Esophagus squamous epithelium (tissue), 5 donors: Measurements from ENCODE around the gene RNF34. TPM values are rescaled to one million over a fixed set of nuclear protein-coding genes. Genes with fewer than 3 reads are reported as not detected.
"Not testable (repeated sequence)": the region's sequence is repeated elsewhere in the genome, so short reads cannot be mapped to it uniquely, and the experiment has no call there.

Source experiments
- DNase-seq: peaks from one replicate; lab custom pipeline; 2025; lab: John Stamatoyannopoulos, UW
- H3K27ac ChIP-seq, 4 donors: fragments of 200-600 bp; sonication (generic); one replicate each; pipeline ENCODE4 v1.5.1; 2016 to 2019; ENCODE audit warnings: mild to moderate bottlenecking in 1 of 4
- H3K27me3 ChIP-seq, 4 donors: fragments of 200-600 bp; sonication (generic); 1 replicate in 3 of 4; 2 replicates in 1 of 4; pipeline versions ENCODE4 v1.5.1 to v1.6.0; 2017 to 2021; ENCODE audit warnings: antibody characterized with exemption in 1 of 4
- H3K36me3 ChIP-seq, 3 donors: fragments of 200-600 bp; sonication (generic); one replicate each; pipeline ENCODE4 v1.5.1; 2016 to 2019
- H3K4me1 ChIP-seq, 3 donors: fragments of 200-600 bp; sonication (generic); one replicate each; pipeline ENCODE4 v1.5.1; 2017 to 2019
- H3K4me3 ChIP-seq, 4 donors: fragments of 200-600 bp; sonication (generic); 1 replicate in 3 of 4; 2 replicates in 1 of 4; pipeline ENCODE4 v1.5.1; 2016 to 2019; ENCODE audit warnings: mild to moderate bottlenecking in 2 of 4, moderate library complexity in 1 of 4
- H3K9me3 ChIP-seq, 3 donors: fragments of 200-600 bp; sonication (generic); one replicate each; pipeline ENCODE4 v1.5.1; 2016 to 2019
- POLR2A ChIP-seq, 4 donors: fragments of 450-650 bp; IDR thresholded peaks; one replicate each; pipeline ENCODE4 v1.6.1; 2017; ENCODE audit warnings: antibody characterized with exemption in 4 of 4, mild to moderate bottlenecking in 4 of 4, moderate library complexity in 3 of 4
- WGBS, 2 donors: methylation state at CpG; one replicate each; pipeline ENCODE4 v1.1.5; 2018; 5-methylcytosine and 5-hydroxymethylcytosine counted together
- intact Hi-C: fragments of 100-400 bp; cut with DNase I; formaldehyde crosslinking; loops from one replicate; pipeline ENCODE4 v1.15.0; 2022
- total RNA-seq, 4 donors: library from RNA; depleted of rRNA; stranded (reverse); fragments of >200 nt; gene quantifications; one replicate each; pipeline ENCODE4 v1.1.0, GENCODE V29; 2016
- TF ChIP-seq, protein P1 (sequence below), 6 experiments: fragments of 450-650 bp in 4 of 6; fragments of 200-600 bp in 2 of 6; sonication (generic) in 2 of 6; IDR thresholded peaks; one replicate each; pipeline ENCODE4 v1.5.1; 2016 to 2019; ENCODE audit warnings: antibody characterized with exemption in 6 of 6, mild to moderate bottlenecking in 4 of 6, moderate library complexity in 4 of 6
- donor health status: DM: yes; HTN: yes; CAD: no.

Gene RNF34
- total RNA-seq, 4 donors from 2014 or later = 16.4 to 39.3 (median 31.3) TPM

DNA sequence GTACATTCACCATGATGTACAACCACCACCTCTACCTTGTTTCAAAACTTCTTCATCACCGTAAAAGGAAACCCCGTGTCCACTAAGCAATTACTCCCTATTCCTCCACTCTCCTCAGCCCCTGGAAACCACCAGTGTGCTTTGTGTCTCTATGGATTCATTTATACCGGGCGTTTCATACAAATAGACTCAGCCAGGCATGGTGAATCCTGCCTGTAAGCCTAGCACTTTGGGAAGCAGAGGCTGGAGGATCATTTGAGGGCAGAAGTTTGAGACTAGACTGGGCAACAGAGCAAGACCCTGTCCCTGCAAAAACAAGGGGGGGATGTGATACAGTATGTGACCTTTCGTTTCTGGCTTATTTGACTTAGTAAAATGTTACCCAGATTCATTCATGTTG is 21.2 kb upstream of the RNF34 start:
- Histone ChIP-seq H3K4me3 (no peak overlapping the region), H3K27ac (no peak overlapping the region), H3K27me3 (peaks cover 0 to 3% (median 0%) of the 10 kb centered on the region in 4 donors), H3K36me3 (no peaks in the 10 kb centered on the region), H3K9me3 (no peaks in the 10 kb centered on the region), H3K4me1 (no peaks in the 10 kb centered on the region)
- no peak for TF ChIP-seq POLR2A (IDR thresholded peaks at IDR 0.05)
- TF ChIP-seq, protein P1, sequence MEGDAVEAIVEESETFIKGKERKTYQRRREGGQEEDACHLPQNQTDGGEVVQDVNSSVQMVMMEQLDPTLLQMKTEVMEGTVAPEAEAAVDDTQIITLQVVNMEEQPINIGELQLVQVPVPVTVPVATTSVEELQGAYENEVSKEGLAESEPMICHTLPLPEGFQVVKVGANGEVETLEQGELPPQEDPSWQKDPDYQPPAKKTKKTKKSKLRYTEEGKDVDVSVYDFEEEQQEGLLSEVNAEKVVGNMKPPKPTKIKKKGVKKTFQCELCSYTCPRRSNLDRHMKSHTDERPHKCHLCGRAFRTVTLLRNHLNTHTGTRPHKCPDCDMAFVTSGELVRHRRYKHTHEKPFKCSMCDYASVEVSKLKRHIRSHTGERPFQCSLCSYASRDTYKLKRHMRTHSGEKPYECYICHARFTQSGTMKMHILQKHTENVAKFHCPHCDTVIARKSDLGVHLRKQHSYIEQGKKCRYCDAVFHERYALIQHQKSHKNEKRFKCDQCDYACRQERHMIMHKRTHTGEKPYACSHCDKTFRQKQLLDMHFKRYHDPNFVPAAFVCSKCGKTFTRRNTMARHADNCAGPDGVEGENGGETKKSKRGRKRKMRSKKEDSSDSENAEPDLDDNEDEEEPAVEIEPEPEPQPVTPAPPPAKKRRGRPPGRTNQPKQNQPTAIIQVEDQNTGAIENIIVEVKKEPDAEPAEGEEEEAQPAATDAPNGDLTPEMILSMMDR (IDR thresholded peaks at IDR 0.05) = no peak
- WGBS, 2 donors = 61 to 78% methylated on average over 5 of the region's 5 CpGs
- no peak for DNase-seq
- intact Hi-C loops = no loop called here

DNA sequence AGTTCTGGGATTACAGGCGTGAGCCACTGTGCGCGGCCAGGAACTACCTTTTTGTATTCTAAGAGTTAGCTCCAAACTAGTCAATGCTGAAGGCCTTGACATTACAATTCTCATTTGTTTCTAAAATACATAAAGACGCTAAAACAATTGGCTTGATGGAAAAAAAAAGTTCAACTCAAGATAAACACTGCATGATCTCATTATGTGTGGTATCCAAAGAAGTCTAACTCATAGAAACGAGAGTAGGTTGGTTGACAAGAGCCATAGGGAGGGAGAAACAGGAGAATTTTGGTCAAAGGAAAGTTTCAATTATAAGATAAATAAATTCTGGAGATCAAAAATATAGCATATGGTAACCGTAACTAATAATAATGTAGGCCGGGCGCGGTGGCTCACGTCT is 20.0 kb upstream of the RNF34 start:
- WGBS, 2 donors = 79 to 86% methylated on average over 10 of the region's 10 CpGs
- DNase-seq = no peak
- TF ChIP-seq, protein P1 (IDR thresholded peaks at IDR 0.05) = no peak
- TF ChIP-seq POLR2A (IDR thresholded peaks at IDR 0.05) = no peak
- intact Hi-C loops = no loop called here
- Histone ChIP-seq H3K36me3 (no peaks in the 10 kb centered on the region), H3K9me3 (no peaks in the 10 kb centered on the region), H3K4me3 (no peak overlapping the region), H3K4me1 (no peaks in the 10 kb centered on the region), H3K27ac (no peak overlapping the region), H3K27me3 (peaks cover 0 to 3% (median 0%) of the 10 kb centered on the region in 4 donors)

DNA sequence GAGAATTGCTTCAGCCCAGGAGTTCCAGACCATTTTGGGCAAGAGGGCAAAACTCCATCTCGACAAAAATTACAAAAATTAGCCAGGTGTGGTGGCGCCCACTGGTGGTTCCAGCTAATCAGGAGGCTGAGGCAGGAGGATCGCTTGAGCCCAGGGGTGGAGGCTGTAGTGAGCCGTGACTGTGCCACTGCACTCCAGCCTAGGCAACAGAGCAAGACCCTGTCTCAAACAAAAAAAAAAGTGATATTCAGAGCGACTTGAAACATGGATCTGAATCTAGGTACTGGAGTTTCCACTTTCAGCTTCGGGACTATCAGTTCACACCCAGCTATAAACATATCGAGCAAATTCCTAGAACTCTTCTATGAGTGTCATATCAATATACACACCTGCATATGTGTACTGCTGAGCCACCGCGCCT is 16.3 kb upstream of the RNF34 start:
- WGBS, 2 donors = 88 to 93% methylated on average over 7 to 8 of the region's 9 CpGs
- H3K27ac ChIP-seq = no peak overlapping the region
- DNase-seq = no peak
- H3K27me3 ChIP-seq = peaks cover 0 to 3% (median 0%) of the 10 kb centered on the region in 4 donors
- TF ChIP-seq, protein P1 (IDR thresholded peaks at IDR 0.05) = no peak
- TF ChIP-seq POLR2A (IDR thresholded peaks at IDR 0.05) = no peak
- intact Hi-C loops = no loop called here
- no peaks in the 10 kb centered on the region for H3K36me3 ChIP-seq
- H3K4me1 ChIP-seq = no peaks in the 10 kb centered on the region
- no peaks in the 10 kb centered on the region for H3K9me3 ChIP-seq
- H3K4me3 ChIP-seq = no peak overlapping the region

DNA sequence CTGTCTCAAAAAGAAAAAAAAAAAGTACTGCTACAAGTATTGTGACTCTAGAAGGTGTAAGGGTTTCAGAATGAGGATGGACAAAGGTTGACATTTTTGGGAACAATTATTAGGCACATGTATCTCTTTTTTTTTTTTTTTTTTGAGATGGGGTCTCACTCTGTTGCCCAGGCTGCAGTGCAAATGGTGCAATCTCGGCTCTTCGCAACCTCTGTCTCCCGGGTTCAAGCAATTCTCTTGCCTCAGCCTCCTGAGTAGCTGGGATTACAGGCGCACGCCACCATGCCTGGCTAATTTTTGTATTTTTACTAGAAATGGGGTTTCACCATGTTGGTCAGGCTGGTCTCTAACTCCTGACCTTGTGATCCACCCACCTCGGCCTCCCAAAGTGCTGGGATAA is 15.0 kb upstream of the RNF34 start:
- H3K27ac ChIP-seq, H3K4me1 ChIP-seq, H3K4me3 ChIP-seq, H3K9me3 ChIP-seq, DNase-seq, intact Hi-C loops, H3K36me3 ChIP-seq, H3K27me3 ChIP-seq: not testable (repeated sequence)
- WGBS, 2 donors = 74 to 81% methylated on average over 6 of the region's 6 CpGs

DNA sequence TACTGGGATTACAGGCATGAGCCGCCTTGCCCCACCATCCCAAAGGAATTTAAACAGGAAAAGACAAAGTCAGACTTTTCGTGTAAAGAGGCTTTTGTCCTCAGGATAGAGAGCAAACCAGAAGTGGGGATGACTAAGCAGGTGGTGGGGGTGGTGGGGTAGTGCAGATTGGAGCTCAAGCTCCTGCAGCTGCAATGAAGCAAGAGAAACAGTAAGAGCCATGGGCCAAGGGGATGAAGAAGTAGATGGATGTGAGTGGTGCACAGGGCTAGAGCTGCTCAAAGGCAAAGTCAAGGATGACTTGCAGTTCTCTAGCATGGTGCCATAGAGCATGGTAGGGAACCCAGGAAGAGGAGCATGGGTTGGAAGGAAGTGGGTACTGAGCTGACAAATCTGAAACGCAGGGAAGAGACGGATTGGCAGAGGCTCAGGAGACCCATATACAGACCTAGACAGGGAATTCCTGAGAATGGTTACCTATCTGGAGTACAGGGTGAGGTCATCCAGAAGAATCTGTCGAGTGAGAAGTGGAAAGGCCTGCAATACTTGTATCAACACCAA is 11.4 kb upstream of the RNF34 start:
- intact Hi-C loops = no loop called here
- no peak for DNase-seq
- WGBS, 2 donors = 54 to 58% methylated on average over 4 to 5 of the region's 5 CpGs
- Histone ChIP-seq H3K9me3 (no peaks in the 10 kb centered on the region), H3K27ac (no peak overlapping the region), H3K4me3 (no peak overlapping the region), H3K36me3 (no peaks in the 10 kb centered on the region), H3K27me3 (no peaks in the 10 kb centered on the region), H3K4me1 (no peaks in the 10 kb centered on the region)
- no peak for TF ChIP-seq POLR2A (IDR thresholded peaks at IDR 0.05)
- TF ChIP-seq, protein P1 (IDR thresholded peaks at IDR 0.05) = no peak

DNA sequence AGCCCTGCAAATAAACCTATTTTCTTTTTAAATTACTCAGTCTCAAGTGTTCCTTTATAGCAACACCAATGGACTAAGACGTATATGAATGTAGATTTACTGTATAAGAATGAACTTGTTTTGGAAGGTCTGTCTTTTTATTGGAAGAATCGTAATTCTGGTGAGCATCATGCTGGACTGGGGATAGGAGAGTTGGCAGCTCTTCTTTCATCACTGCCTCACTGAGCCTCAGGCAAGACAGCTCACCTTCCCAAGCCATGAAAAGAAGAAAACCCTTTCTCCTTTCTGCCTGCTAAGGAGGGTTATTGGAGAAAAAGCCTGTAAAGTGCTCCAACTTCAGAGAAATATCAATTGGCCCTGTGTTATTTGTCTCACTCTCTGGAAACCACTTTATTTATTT is 9.1 kb upstream of the RNF34 start:
- intact Hi-C loops = no loop called here
- TF ChIP-seq, protein P1 (IDR thresholded peaks at IDR 0.05) = no peak
- TF ChIP-seq POLR2A (IDR thresholded peaks at IDR 0.05) = no peak
- Histone ChIP-seq H3K27ac (no peak overlapping the region), H3K4me3 (no peak overlapping the region), H3K9me3 (no peaks in the 10 kb centered on the region), H3K27me3 (no peaks in the 10 kb centered on the region), H3K36me3 (no peaks in the 10 kb centered on the region), H3K4me1 (no peaks in the 10 kb centered on the region)
- 40 to 66% methylated on average over 2 of the region's 2 CpGs for WGBS, 2 donors
- DNase-seq = no peak
